ENCODE results near the gene VWA3B.
"Not testable (repeated sequence)": the region's sequence is repeated elsewhere in the genome, so short reads cannot be mapped to it uniquely, and the experiment has no call there.

VWA3B gene

DNA sequence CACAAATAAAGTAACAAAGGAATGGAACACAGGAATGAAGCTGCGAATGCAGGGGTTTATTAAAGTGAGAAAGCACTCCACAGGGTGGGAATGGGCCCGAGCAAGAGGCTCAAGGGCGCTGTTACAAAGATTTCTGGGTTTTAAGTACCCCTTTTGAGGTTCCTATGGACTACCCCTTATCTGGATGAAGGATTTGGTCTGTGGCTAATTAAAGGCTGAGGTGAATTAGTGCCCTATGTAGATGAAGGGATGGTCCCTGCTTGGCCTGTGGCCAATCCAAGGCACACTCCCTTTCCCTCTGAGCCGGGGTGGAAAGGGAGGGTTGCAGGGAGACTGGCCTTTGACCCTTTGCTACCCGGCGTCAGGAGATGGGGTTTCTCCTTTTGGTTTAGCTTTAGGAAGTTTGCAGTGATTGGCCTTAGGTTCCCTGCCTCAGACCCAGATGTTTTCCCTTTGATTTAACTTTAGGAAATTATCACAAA, 211.8 kb downstream of the VWA3B start:
- no peak for DNase-seq (ENCODE audit: low read depth in 3 of 3)

GRCh38 chr2:98299211-98299905, 212.4 kb downstream of the VWA3B start:
- DNase-seq (ENCODE audit: low read depth in 3 of 3): no peak

- no peak for DNase-seq (ENCODE audit: low read depth in 3 of 3)
Measured at GRCh38 chr2:98300141-98300874, 213.3 kb downstream of the VWA3B start.

- DNase-seq (ENCODE audit: low read depth in 3 of 3): no peak
Measured at GRCh38 chr2:98301469-98301868, 214.5 kb downstream of the VWA3B start.

- not testable (repeated sequence) for DNase-seq (ENCODE audit: low read depth in 3 of 3)
Measured at GRCh38 chr2:98307131-98307696, 220.2 kb downstream of the VWA3B start.

DNA sequence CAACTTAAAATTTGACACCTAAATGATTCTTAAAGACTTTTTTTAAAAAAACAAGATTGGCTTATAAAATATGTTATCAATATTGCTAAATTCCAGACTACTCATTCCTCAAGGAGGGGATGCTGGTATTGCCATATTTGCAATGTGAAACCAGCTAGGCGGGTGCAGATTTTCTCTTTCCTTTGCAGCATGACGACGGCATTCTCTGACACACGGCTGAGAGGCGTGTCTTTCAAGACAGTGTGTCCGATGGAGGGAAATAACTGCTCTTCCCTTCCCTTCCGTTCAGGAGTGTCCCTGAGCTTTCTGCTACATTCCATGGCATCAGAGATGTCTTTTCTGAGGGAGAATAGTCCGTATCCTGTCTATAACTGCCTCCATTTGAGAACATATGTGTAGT, 221.1 kb downstream of the VWA3B start:
- DNase-seq (ENCODE audit: low read depth in 3 of 3): no peak

DNA sequence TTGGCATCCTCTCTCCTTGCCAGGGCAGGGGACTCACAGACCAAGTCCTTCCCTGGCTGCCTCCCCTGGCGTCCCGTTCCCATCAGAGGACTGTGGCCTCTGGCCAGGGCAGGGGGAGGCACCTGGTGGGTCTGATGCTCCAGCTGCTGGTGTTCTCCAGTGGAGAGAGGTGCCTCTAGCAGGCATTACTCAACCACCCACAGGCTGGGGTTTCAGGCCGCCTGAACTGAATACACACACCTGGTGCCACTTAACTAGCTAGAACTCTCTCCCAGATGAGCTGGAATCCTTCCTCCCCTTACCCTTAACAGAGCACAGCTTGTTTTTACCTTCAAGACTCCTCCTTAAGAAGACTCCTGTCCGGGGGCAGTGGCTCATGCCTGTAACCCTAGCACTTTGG, 221.6 kb downstream of the VWA3B start:
- DNase-seq (ENCODE audit: low read depth in 3 of 3): no peak

- DNase-seq (ENCODE audit: low read depth in 3 of 3): no peak
Measured at GRCh38 chr2:98309580-98309979, 222.6 kb downstream of the VWA3B start.

GRCh38 chr2:98310010-98310409, 223.0 kb downstream of the VWA3B start:
- no peak for DNase-seq (ENCODE audit: low read depth in 3 of 3)

- no peak for DNase-seq (ENCODE audit: low read depth in 3 of 3)
Measured at GRCh38 chr2:98311090-98311489, 224.1 kb downstream of the VWA3B start.

GRCh38 chr2:98311771-98312545, 225.0 kb downstream of the VWA3B start:
- no peak for DNase-seq (ENCODE audit: low read depth in 3 of 3)

DNA sequence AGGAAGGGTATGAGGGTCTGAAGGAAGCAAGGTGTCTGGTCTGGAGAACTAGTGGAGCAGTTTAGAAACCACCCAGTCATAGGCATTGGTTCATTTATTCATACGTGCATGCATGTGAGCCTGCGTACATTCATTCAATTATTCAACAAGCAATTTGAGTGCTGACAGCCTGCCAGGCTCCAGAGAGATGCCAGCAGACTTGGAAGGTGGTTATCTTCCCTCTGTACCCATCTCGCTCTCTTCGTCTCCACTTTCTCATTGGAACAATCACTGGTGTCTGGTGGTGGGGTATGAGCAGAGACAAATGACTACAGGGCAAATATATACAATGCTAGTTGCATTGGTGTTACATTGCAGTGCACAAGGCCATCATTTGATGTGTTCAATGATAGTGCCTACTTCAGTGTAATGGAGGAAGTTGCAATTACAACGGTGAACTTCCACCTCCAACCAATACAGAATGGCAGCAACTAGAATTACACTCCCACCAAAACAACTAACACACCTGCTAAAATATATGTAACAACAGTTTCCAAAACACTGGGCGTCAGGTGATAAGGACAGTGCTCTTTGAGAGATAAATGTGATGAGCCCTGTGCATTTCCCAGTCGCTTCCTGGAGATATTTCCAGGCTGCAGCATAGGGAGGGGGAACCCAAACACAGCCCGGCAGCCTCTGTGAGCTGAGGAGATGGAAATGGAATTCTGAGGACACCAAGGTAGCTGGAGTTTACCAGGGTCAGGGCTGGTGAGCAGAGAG, 226.7 kb downstream of the VWA3B start:
- no peak for DNase-seq (ENCODE audit: low read depth in 3 of 3)

DNA sequence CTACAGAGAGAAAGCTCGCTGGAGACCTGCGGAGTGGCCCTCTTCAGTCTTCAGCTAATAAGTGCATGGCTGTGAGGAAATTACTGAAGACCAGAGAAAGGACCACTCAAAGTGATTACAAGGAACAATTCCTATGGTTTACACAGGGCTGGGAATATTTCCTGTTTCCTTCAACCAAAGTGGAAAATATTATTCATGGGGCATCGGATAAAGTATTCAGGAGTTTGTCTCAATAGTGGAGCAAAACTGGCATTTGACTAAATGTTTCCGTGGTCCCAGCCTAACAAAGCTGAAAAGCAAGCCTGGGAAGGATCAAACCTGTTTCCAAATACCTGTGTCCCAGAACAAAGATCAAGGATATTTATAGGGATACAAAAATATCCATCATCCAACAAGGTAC, 227.3 kb downstream of the VWA3B start:
- no peak for DNase-seq (ENCODE audit: low read depth in 3 of 3)

DNA sequence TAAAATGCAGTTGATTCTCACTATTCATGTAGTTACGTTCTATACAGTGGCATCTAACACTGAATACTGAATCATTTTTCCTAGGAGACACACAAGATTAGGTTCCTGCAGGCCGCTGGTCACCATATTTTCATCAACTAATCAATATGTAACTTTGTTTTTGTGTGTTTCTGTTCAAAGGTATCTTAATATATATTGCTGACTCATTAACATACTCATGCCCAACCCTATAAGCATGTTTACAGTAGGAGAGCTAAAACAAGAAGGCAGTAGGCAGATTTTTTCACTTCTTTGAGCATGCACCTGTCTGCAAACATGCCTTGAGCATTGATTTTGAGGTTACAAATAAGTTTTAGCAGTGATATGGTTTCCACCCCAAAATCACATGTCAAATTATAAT, 229.0 kb downstream of the VWA3B start:
- DNase-seq (ENCODE audit: low read depth in 3 of 3): no peak

GRCh38 chr2:98317214-98317613, 230.2 kb downstream of the VWA3B start:
- no peak for DNase-seq (ENCODE audit: low read depth in 3 of 3)

DNA sequence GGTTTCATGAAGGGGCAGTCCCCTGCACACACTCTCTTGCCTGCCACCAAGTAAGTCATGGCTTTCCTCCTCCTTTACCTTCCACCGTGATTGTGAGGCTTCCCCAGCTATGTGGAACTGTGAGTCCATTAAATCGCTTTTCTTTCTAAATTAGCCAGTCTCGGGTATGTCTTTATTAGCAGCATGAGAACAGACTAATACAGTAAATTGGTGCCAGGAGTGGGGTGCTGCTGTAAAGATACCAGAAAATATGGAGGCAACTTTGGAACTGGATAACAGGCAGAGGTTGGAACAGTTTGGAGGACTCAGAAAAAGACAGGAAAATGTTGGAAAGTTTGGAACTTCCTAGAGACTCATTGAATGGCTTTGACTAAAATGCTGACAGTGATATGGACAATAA, 233.2 kb downstream of the VWA3B start:
- not testable (repeated sequence) for DNase-seq (ENCODE audit: low read depth in 3 of 3)

DNA sequence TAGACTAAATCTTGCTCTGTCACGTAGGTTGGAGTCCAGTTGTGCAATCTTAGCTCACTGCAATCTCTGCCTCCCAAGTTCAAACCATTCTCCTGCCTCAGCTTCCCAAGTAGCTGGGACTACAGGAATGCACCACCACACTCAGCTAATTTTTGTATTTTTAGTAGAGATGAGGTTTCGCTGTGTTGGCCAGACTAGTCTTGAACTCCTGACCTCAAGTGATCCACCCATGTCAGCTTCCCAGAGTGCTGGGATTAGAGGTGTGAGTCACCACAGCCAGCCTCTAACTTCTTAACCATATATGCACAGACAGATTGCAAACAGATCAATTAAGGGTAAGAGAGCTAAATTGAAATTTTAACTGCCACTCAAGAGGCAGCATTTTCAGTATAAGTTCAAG, 237.2 kb downstream of the VWA3B start:
- DNase-seq (ENCODE audit: low read depth in 3 of 3): no peak

DNA sequence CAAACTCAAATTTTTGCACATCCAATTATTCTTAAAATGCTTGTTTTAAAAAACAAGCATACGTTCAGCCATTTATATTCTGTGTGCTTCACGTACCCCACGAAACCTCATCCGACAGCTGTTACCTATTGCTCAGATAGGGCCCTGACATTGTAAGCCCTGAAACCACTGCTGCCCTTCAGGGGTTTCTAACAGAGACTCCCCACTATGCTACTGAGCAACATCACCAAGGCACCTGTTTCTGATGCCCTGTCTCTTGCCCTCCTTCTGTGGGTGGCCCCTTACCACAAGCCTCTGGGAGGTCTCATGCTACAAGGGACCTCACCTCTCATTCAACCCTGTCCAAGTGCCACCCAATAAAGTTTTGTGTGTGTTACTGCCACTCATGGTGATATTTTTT, 240.8 kb downstream of the VWA3B start:
- no peak for DNase-seq (ENCODE audit: low read depth in 3 of 3)

GRCh38 chr2:98329549-98329948, 242.6 kb downstream of the VWA3B start:
- DNase-seq (ENCODE audit: low read depth in 3 of 3): no peak

DNA sequence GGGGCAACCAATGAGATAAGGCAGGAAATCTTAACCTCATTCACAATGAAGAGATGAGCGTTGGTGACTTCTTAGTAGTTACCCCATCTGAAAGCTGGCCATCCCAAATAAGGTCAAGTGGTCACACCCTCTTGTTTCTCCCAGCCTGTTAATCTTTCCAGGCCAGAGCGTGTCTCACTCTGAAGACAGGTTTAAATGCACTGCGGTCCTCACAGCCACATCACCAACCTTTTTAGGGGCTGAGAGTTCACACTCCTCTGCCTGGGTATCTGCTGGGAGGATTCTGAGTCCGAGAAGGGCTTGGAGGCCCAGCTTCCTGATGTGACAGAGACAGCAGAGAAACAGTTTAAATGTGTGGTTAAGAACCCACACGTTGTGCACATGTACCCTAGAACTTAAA, 246.0 kb downstream of the VWA3B start:
- no peak for DNase-seq (ENCODE audit: low read depth in 3 of 3)

DNA sequence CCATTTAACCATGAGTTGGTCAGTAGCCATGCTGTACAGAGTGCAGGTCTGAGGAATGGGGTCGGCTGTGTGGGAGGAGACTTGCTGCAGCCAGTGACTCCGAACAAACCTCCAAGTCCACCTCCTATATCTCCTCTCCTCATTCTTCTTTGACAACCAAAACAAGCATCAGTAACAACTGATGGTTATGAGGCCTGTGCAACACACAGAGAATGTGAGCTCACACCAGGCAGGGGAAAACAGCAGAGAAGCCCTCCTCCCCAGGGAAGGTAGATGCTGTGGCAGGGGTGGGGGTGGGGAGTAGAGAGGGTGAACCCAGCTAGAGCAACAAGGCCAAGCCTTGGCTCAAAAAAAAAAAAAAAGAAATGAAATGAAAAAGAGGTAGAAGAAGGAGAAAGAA, 247.0 kb downstream of the VWA3B start:
- DNase-seq (ENCODE audit: low read depth in 3 of 3): no peak
